Hepatocyte (in vitro differentiated cells): Measurements from ENCODE around the gene PGA4. TPM values are rescaled to one million over a fixed set of nuclear protein-coding genes. Genes with fewer than 3 reads are reported as not detected.

Experiments used
- DNase-seq: peaks from one replicate; pipeline ENCODE4 v3.0.0-alpha.2; 2016; ENCODE audit warnings: low spot score
- H2AFZ ChIP-seq: fragments of 200-600 bp; sonication (generic); 2 replicates; pipeline ENCODE4 v1.6.0; 2016; ENCODE audit warnings: antibody characterized with exemption, mild to moderate bottlenecking
- H3K27ac ChIP-seq: fragments of 200-600 bp; sonication (generic); 2 replicates; pipeline ENCODE4 v1.5.1; 2016; ENCODE audit warnings: mild to moderate bottlenecking
- H3K27me3 ChIP-seq: fragments of 200-600 bp; sonication (generic); 2 replicates; pipeline ENCODE4 v1.6.1; 2016
- H3K36me3 ChIP-seq: fragments of 200-600 bp; sonication (generic); replicated peaks from 2 replicates; pipeline ENCODE4 v1.5.1; 2016; ENCODE audit warnings: low read depth; ENCODE audit not compliant: insufficient read depth
- H3K4me1 ChIP-seq: fragments of 200-600 bp; sonication (generic); 2 replicates; pipeline ENCODE4 v1.5.1; 2016; ENCODE audit warnings: mild to moderate bottlenecking, moderate library complexity; ENCODE audit not compliant: insufficient read depth
- H3K4me2 ChIP-seq: fragments of 200-600 bp; sonication (generic); 2 replicates; pipeline ENCODE4 v1.6.0; 2016
- H3K4me3 ChIP-seq: fragments of 200-600 bp; sonication (generic); 2 replicates; pipeline ENCODE4 v1.5.1; 2016; ENCODE audit warnings: mild to moderate bottlenecking
- H3K79me2 ChIP-seq: fragments of 200-600 bp; sonication (generic); 2 replicates; pipeline ENCODE4 v1.6.0; 2017; ENCODE audit warnings: mild to moderate bottlenecking
- H3K9me2 ChIP-seq: fragments of 200-600 bp; sonication (generic); replicated peaks from 2 replicates; pipeline ENCODE4 v1.6.0; 2017; ENCODE audit warnings: mild to moderate bottlenecking; ENCODE audit not compliant: insufficient read depth
- H3K9me3 ChIP-seq: fragments of 200-600 bp; sonication (generic); 2 replicates; pipeline ENCODE4 v1.5.1; 2016; ENCODE audit warnings: low read depth, mild to moderate bottlenecking
- H4K20me1 ChIP-seq: fragments of 200-600 bp; sonication (generic); 2 replicates; pipeline ENCODE4 v1.6.0; 2016; ENCODE audit warnings: mild to moderate bottlenecking; ENCODE audit not compliant: insufficient read depth, poor library complexity, severe bottlenecking
- CTCF ChIP-seq: fragments of 200-600 bp; sonication (generic); IDR thresholded peaks from 2 replicates; pipeline ENCODE4 v1.5.1; 2016; ENCODE audit warnings: antibody characterized with exemption, mild to moderate bottlenecking; ENCODE audit not compliant: poor library complexity
- EZH2 ChIP-seq: fragments of 200-600 bp; sonication (generic); IDR thresholded peaks from 2 replicates; pipeline ENCODE4 v1.6.1; 2016; ENCODE audit warnings: antibody characterized with exemption, mild to moderate bottlenecking, borderline replicate concordance
- EZH2phosphoT487 ChIP-seq: fragments of 200-600 bp; sonication (generic); IDR thresholded peaks from one replicate; pipeline ENCODE4 v1.6.1; 2018; ENCODE audit warnings: antibody characterized with exemption, mild to moderate bottlenecking, low read depth, moderate library complexity; ENCODE audit not compliant: unreplicated experiment, severe bottlenecking
- WGBS: methylation state at CpG from one replicate; pipeline ENCODE4 v1.1.6; 2016; ENCODE audit warnings: low lambda C conversion rate; ENCODE audit errors: missing lambda C conversion rate; 5-methylcytosine and 5-hydroxymethylcytosine counted together
- polyA plus RNA-seq: library from polyadenylated mRNA; unstranded; fragments of >200 nt; fragmentation: Nextera tagmentation; extraction: Ambion mirVana; gene quantifications from 2 replicates; pipeline ENCODE4 v1.2.1, GENCODE V29; 2016
- total RNA-seq: library from RNA; depleted of rRNA; stranded (reverse); fragments of >200 nt; gene quantifications from 2 replicates; pipeline ENCODE4 v1.2.3, GENCODE V29; 2014

PGA4 gene
- total and polyA plus RNA-seq, 2 experiments from 2014 or later = 2.0 to 16.2 TPM

GRCh38 chr11:61259363-61259762 lies 37.2 kb downstream of the PGA4 start:
- Histone ChIP-seq H3K27me3 (no peaks in the 10 kb centered on the region), H3K27ac (no peak overlapping the region), H3K36me3 (no peaks in the 10 kb centered on the region), H3K9me3 (no peaks in the 10 kb centered on the region), H3K4me1 (no peaks in the 10 kb centered on the region), H2AFZ (no peak overlapping the region), H3K79me2 (no peaks in the 10 kb centered on the region), H4K20me1 (no peaks in the 10 kb centered on the region), H3K9me2 (no peaks in the 10 kb centered on the region), H3K4me2 (no peak overlapping the region), H3K4me3 (no peak overlapping the region)
- no peak for DNase-seq
- 97% methylated on average over 6 of the region's 6 CpGs for WGBS
- TF ChIP-seq CTCF = no peak
- TF ChIP-seq EZH2 = no peak
- TF ChIP-seq EZH2phosphoT487 = no peak

- no peaks in the 10 kb centered on the region for H3K9me3 ChIP-seq
- no peaks in the 10 kb centered on the region for H3K79me2 ChIP-seq
- H3K4me3 ChIP-seq = no peak overlapping the region
- H4K20me1 ChIP-seq = no peaks in the 10 kb centered on the region
- H3K4me2 ChIP-seq = no peak overlapping the region
- no peaks in the 10 kb centered on the region for H3K9me2 ChIP-seq
- DNase-seq = no peak
- H3K27me3 ChIP-seq = no peaks in the 10 kb centered on the region
- H3K4me1 ChIP-seq = no peaks in the 10 kb centered on the region
- H3K27ac ChIP-seq = no peak overlapping the region
- TF ChIP-seq EZH2 (no peak), CTCF (no peak), EZH2phosphoT487 (no peak)
- no peaks in the 10 kb centered on the region for H3K36me3 ChIP-seq
- H2AFZ ChIP-seq = no peak overlapping the region
- 94% methylated on average over 6 of the region's 6 CpGs for WGBS
Measured at GRCh38 chr11:61264371-61264770, 42.2 kb downstream of the PGA4 start.

- H3K36me3 ChIP-seq = no peaks in the 10 kb centered on the region
- no peak overlapping the region for H3K4me2 ChIP-seq
- H3K4me3 ChIP-seq = no peak overlapping the region
- TF ChIP-seq CTCF (no peak), EZH2phosphoT487 (no peak), EZH2 (no peak)
- H4K20me1 ChIP-seq = no peaks in the 10 kb centered on the region
- H2AFZ ChIP-seq = no peak overlapping the region
- no peaks in the 10 kb centered on the region for H3K79me2 ChIP-seq
- no peaks in the 10 kb centered on the region for H3K9me3 ChIP-seq
- H3K27me3 ChIP-seq = no peaks in the 10 kb centered on the region
- H3K27ac ChIP-seq = no peak overlapping the region
- no peaks in the 10 kb centered on the region for H3K9me2 ChIP-seq
- DNase-seq = no peak
- no peaks in the 10 kb centered on the region for H3K4me1 ChIP-seq
- 96% methylated on average over 14 of the region's 14 CpGs for WGBS
Measured at GRCh38 chr11:61264795-61265194, 42.6 kb downstream of the PGA4 start.

- H3K79me2 ChIP-seq = no peaks in the 10 kb centered on the region
- no peak overlapping the region for H3K27ac ChIP-seq
- no peak overlapping the region for H3K4me2 ChIP-seq
- H3K4me3 ChIP-seq = no peak overlapping the region
- H3K9me2 ChIP-seq = no peaks in the 10 kb centered on the region
- no peaks in the 10 kb centered on the region for H4K20me1 ChIP-seq
- H3K4me1 ChIP-seq = no peaks in the 10 kb centered on the region
- no peaks in the 10 kb centered on the region for H3K36me3 ChIP-seq
- WGBS = 73% methylated on average over 13 of the region's 14 CpGs
- DNase-seq = peak; percentile 30
- TF ChIP-seq CTCF (no peak), EZH2 (no peak), EZH2phosphoT487 (no peak)
- H3K9me3 ChIP-seq = no peaks in the 10 kb centered on the region
- H2AFZ ChIP-seq = no peak overlapping the region
- H3K27me3 ChIP-seq = no peaks in the 10 kb centered on the region
Measured at GRCh38 chr11:61265357-61265756, 43.2 kb downstream of the PGA4 start.
